Neural cell (in vitro differentiated cells): ENCODE results near the gene KRTAP12-2. TPM values are rescaled to one million over a fixed set of nuclear protein-coding genes. Genes with fewer than 3 reads are reported as not detected.

Experiments used
- H2AFZ ChIP-seq: fragments of 200-600, 300-800 bp; sonication (generic), shearing (Covaris generic); 2 replicates; pipeline ENCODE4 v1.6.0; 2014; ENCODE audit warnings: low read depth, mild to moderate bottlenecking, antibody characterized with exemption, low read length, moderate library complexity
- H3F3A ChIP-seq: fragments of 200-600 bp; shearing (Covaris generic); 2 replicates; pipeline ENCODE4 v1.6.1; 2016; ENCODE audit warnings: mild to moderate bottlenecking, moderate library complexity, mixed read lengths, antibody characterized with exemption, low read length; ENCODE audit not compliant: insufficient read depth, poor library complexity, severe bottlenecking
- H3K27ac ChIP-seq: fragments of 200-600, 300-800 bp; sonication (generic), shearing (Covaris generic); 2 replicates; pipeline ENCODE4 v1.5.1; 2014; ENCODE audit warnings: mild to moderate bottlenecking, low read length, moderate library complexity
- H3K27me3 ChIP-seq: fragments of 300-800, 200-600 bp; sonication (generic), shearing (Covaris generic); 2 replicates; pipeline ENCODE4 v1.6.0; 2014; ENCODE audit warnings: mild to moderate bottlenecking, low read depth, low read length, moderate library complexity; ENCODE audit not compliant: insufficient read depth
- H3K36me3 ChIP-seq: fragments of 300-800, 200-600 bp; sonication (generic), shearing (Covaris generic); 2 replicates; pipeline ENCODE4 v1.5.1; 2014; ENCODE audit warnings: mild to moderate bottlenecking, antibody characterized with exemption, low read length, moderate library complexity; ENCODE audit not compliant: insufficient read depth
- H3K4me2 ChIP-seq: fragments of 300-800, 200-600 bp; sonication (generic), shearing (Covaris generic); 2 replicates; pipeline ENCODE4 v1.6.0; 2014; ENCODE audit warnings: mild to moderate bottlenecking, low read length
- H3K4me3 ChIP-seq: fragments of 300-800, 200-600 bp; sonication (generic), shearing (Covaris generic); 2 replicates; pipeline ENCODE4 v1.5.1; 2014; ENCODE audit warnings: mild to moderate bottlenecking, low read length, moderate library complexity
- H3K79me2 ChIP-seq: fragments of 200-600 bp; shearing (Covaris generic); replicated peaks from 2 replicates; pipeline ENCODE4 v1.6.0; 2014; ENCODE audit warnings: mild to moderate bottlenecking, low read length, moderate library complexity; ENCODE audit not compliant: insufficient read depth
- H3K9ac ChIP-seq: fragments of 300-800, 200-600 bp; sonication (generic), shearing (Covaris generic); 2 replicates; pipeline ENCODE4 v1.6.1; 2016; ENCODE audit warnings: mild to moderate bottlenecking, low read length, mixed read lengths
- H3K9me2 ChIP-seq: fragments of 200-600 bp; shearing (Covaris generic); 2 replicates; pipeline ENCODE4 v1.6.1; 2016; ENCODE audit warnings: mild to moderate bottlenecking, low read length, mixed read lengths; ENCODE audit not compliant: insufficient read depth
- H3K9me3 ChIP-seq: fragments of 200-600, 300-800 bp; sonication (generic), shearing (Covaris generic); 2 replicates; pipeline ENCODE4 v1.6.1; 2016; ENCODE audit warnings: mild to moderate bottlenecking, mixed run types, low read length, moderate library complexity, mixed read lengths
- H4K20me1 ChIP-seq: fragments of 200-600 bp; shearing (Covaris generic); 2 replicates; pipeline ENCODE4 v1.6.1; 2016; ENCODE audit warnings: mild to moderate bottlenecking, mixed run types; ENCODE audit not compliant: insufficient read depth
- EP300 ChIP-seq: fragments of 450-650 bp; conservative IDR thresholded peaks from 2 replicates; pipeline ENCODE4 v1.6.1; 2014; ENCODE audit warnings: antibody characterized with exemption, mild to moderate bottlenecking, moderate library complexity; ENCODE audit not compliant: poor library complexity, severe bottlenecking
- EZH2 ChIP-seq: fragments of 200-600, 300-800 bp; shearing (Covaris generic), sonication (generic); IDR thresholded peaks from 2 replicates; pipeline ENCODE4 v1.6.1; 2014; ENCODE audit warnings: antibody characterized with exemption, low read length, borderline replicate concordance, mild to moderate bottlenecking; ENCODE audit not compliant: insufficient read depth, poor library complexity, severe bottlenecking
- MXI1 ChIP-seq: fragments of 450-650 bp; conservative IDR thresholded peaks from 2 replicates; pipeline ENCODE4 v1.6.1; 2014; ENCODE audit warnings: antibody characterized with exemption, mild to moderate bottlenecking; ENCODE audit not compliant: poor library complexity, severe bottlenecking
- POLR2AphosphoS5 ChIP-seq: IDR thresholded peaks from 2 replicates; pipeline ENCODE4 v1.6.1; 2012
- RAD21 ChIP-seq: fragments of 450-650 bp; conservative IDR thresholded peaks from 2 replicates; pipeline ENCODE4 v1.6.1; 2014; ENCODE audit warnings: antibody characterized with exemption, mild to moderate bottlenecking, moderate library complexity
- SMC3 ChIP-seq: fragments of 450-650 bp; conservative IDR thresholded peaks from 2 replicates; pipeline ENCODE4 v1.6.1; 2014; ENCODE audit warnings: antibody characterized with exemption, mild to moderate bottlenecking, moderate library complexity; ENCODE audit not compliant: poor library complexity
- TAF1 ChIP-seq: IDR thresholded peaks from 2 replicates; pipeline ENCODE4 v1.6.1; 2012; ENCODE audit warnings: low read depth
- polyA plus RNA-seq: library from polyadenylated mRNA; depleted of rRNA; stranded (reverse); fragments of >200 nt; gene quantifications from 2 replicates; pipeline ENCODE4 v1.2.3, GENCODE V29; 2014
- small RNA-seq, 3 experiments: library from RNA; depleted of rRNA; stranded (forward); fragments of <200 nt; gene quantifications; one replicate each; pipeline ENCODE3, GENCODE V24; 2012
- TF ChIP-seq, protein P1 (sequence below): IDR thresholded peaks from 2 replicates; pipeline ENCODE4 v1.6.1; 2012; ENCODE audit warnings: borderline replicate concordance
- TF ChIP-seq, protein P2 (sequence below): fragments of 450-650 bp; IDR thresholded peaks from 2 replicates; pipeline ENCODE4 v1.5.1; 2014; ENCODE audit warnings: antibody characterized with exemption, mild to moderate bottlenecking, moderate library complexity; ENCODE audit not compliant: poor library complexity, severe bottlenecking

The KRTAP12-2 gene
- polyA plus RNA-seq, 1 donor from 2014 or later = not detected

- Histone ChIP-seq H3F3A (no peaks in the 10 kb centered on the region), H3K36me3 (no peaks in the 10 kb centered on the region), H3K27ac (no peak overlapping the region), H3K4me3 (no peak overlapping the region), H3K9ac (no peak overlapping the region), H3K79me2 (no peaks in the 10 kb centered on the region), H2AFZ (no peak overlapping the region), H3K9me3 (no peaks in the 10 kb centered on the region), H3K9me2 (no peaks in the 10 kb centered on the region), H3K27me3 (no peaks in the 10 kb centered on the region), H3K4me2 (no peak overlapping the region), H4K20me1 (no peaks in the 10 kb centered on the region)
- no peak for TF ChIP-seq TAF1
- TF ChIP-seq RAD21 = no peak
- TF ChIP-seq POLR2AphosphoS5 = no peak
- TF ChIP-seq MXI1 = no peak
- TF ChIP-seq, protein P1, sequence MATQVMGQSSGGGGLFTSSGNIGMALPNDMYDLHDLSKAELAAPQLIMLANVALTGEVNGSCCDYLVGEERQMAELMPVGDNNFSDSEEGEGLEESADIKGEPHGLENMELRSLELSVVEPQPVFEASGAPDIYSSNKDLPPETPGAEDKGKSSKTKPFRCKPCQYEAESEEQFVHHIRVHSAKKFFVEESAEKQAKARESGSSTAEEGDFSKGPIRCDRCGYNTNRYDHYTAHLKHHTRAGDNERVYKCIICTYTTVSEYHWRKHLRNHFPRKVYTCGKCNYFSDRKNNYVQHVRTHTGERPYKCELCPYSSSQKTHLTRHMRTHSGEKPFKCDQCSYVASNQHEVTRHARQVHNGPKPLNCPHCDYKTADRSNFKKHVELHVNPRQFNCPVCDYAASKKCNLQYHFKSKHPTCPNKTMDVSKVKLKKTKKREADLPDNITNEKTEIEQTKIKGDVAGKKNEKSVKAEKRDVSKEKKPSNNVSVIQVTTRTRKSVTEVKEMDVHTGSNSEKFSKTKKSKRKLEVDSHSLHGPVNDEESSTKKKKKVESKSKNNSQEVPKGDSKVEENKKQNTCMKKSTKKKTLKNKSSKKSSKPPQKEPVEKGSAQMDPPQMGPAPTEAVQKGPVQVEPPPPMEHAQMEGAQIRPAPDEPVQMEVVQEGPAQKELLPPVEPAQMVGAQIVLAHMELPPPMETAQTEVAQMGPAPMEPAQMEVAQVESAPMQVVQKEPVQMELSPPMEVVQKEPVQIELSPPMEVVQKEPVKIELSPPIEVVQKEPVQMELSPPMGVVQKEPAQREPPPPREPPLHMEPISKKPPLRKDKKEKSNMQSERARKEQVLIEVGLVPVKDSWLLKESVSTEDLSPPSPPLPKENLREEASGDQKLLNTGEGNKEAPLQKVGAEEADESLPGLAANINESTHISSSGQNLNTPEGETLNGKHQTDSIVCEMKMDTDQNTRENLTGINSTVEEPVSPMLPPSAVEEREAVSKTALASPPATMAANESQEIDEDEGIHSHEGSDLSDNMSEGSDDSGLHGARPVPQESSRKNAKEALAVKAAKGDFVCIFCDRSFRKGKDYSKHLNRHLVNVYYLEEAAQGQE = no peak
- no peak for TF ChIP-seq EZH2
- TF ChIP-seq EP300 = no peak
- TF ChIP-seq SMC3 = no peak
- TF ChIP-seq, protein P2, sequence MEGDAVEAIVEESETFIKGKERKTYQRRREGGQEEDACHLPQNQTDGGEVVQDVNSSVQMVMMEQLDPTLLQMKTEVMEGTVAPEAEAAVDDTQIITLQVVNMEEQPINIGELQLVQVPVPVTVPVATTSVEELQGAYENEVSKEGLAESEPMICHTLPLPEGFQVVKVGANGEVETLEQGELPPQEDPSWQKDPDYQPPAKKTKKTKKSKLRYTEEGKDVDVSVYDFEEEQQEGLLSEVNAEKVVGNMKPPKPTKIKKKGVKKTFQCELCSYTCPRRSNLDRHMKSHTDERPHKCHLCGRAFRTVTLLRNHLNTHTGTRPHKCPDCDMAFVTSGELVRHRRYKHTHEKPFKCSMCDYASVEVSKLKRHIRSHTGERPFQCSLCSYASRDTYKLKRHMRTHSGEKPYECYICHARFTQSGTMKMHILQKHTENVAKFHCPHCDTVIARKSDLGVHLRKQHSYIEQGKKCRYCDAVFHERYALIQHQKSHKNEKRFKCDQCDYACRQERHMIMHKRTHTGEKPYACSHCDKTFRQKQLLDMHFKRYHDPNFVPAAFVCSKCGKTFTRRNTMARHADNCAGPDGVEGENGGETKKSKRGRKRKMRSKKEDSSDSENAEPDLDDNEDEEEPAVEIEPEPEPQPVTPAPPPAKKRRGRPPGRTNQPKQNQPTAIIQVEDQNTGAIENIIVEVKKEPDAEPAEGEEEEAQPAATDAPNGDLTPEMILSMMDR = no peak
These were observed 50.2 kb downstream of the KRTAP12-2 start for GRCh38 chr21:44616591-44616926.

Small RNAs within 50 kb of the gene (small RNA-seq; reads per million reads assigned to genes)
- gene KRTAP12-6P = 0 reads per million in 3 experiments

Other genes starting within 250 kb of the KRTAP12-2 start
- 3.8 and 5.0 TPM in 2 replicates for gene LRRC3, start 211.4 kb downstream of the KRTAP12-2 start, polyA plus RNA-seq
- gene KRTAP10-1, start 126.7 kb downstream of the KRTAP12-2 start, polyA plus RNA-seq = not detected in 2 replicates
- gene KRTAP10-2, start 115.4 kb downstream of the KRTAP12-2 start, polyA plus RNA-seq = not detected in 2 replicates
- gene KRTAP10-3, start 108.1 kb downstream of the KRTAP12-2 start, polyA plus RNA-seq = not detected in 2 replicates
- gene KRTAP10-4, start 93.2 kb downstream of the KRTAP12-2 start, polyA plus RNA-seq = not detected in 2 replicates
- gene KRTAP10-5, start 86.3 kb downstream of the KRTAP12-2 start, polyA plus RNA-seq = not detected in 2 replicates
- gene KRTAP10-6, start 74.4 kb downstream of the KRTAP12-2 start, polyA plus RNA-seq = not detected in 2 replicates
- gene KRTAP10-7, start 66.3 kb downstream of the KRTAP12-2 start, polyA plus RNA-seq = not detected in 2 replicates
- gene KRTAP10-8, start 54.8 kb downstream of the KRTAP12-2 start, polyA plus RNA-seq = not detected in 2 replicates
- not detected in 2 replicates for gene KRTAP10-9, start 39.8 kb downstream of the KRTAP12-2 start, polyA plus RNA-seq
- gene KRTAP10-10, start 29.6 kb downstream of the KRTAP12-2 start, polyA plus RNA-seq = not detected in 2 replicates
- gene KRTAP10-11, start 20.5 kb downstream of the KRTAP12-2 start, polyA plus RNA-seq = not detected in 2 replicates
- gene KRTAP12-4, start 12.3 kb downstream of the KRTAP12-2 start, polyA plus RNA-seq = not detected in 2 replicates
- not detected in 2 replicates for gene KRTAP12-3, start 9.0 kb downstream of the KRTAP12-2 start, polyA plus RNA-seq
- gene KRTAP12-1, start 15.2 kb upstream of the KRTAP12-2 start, polyA plus RNA-seq = not detected in 2 replicates
- gene KRTAP10-12, start 30.2 kb upstream of the KRTAP12-2 start, polyA plus RNA-seq = not detected in 2 replicates
- 0.19 TPM in 1 of 2 replicates, not detected in the other for gene TSPEAR, start 44.6 kb upstream of the KRTAP12-2 start, polyA plus RNA-seq
- gene UBE2G2, start 134.9 kb upstream of the KRTAP12-2 start, polyA plus RNA-seq = 116 and 127 TPM in 2 replicates
- gene SUMO3, start 151.1 kb upstream of the KRTAP12-2 start, polyA plus RNA-seq = 113 TPM in 2 replicates
- gene PTTG1IP, start 206.8 kb upstream of the KRTAP12-2 start, polyA plus RNA-seq = 152 and 170 TPM in 2 replicates